CD4-positive, alpha-beta T cell (primary cell): Measurements from ENCODE around the gene EPHB1. TPM values are rescaled to one million over a fixed set of nuclear protein-coding genes. Genes with fewer than 3 reads are reported as not detected.

Experiments used
- ATAC-seq: fragments of 200-7000 bp; cut with Tn5 transposase; one replicate; pipeline ENCODE4 v1.10.0; 2022; ENCODE audit warnings: mild to moderate bottlenecking; ENCODE audit not compliant: poor library complexity
- CTCF ChIA-PET: fragments of 350-600 bp; sonication (Branson Sonifier 250); formaldehyde crosslinking; loops from one replicate; lab custom pipeline; 2021; ENCODE audit warnings: antibody characterized with exemption, inconsistent platforms; lab: Charles Lee
- POLR2A ChIA-PET: fragments of 350-600 bp; sonication (Branson Sonifier 250); formaldehyde crosslinking; loops from one replicate; lab custom pipeline; 2021; ENCODE audit warnings: antibody characterized with exemption, inconsistent platforms; lab: Charles Lee
- DNase-seq, 14 experiments: peaks; one replicate each; pipeline ENCODE4 v3.0.0-alpha.2; 2013 to 2020; ENCODE audit warnings: mixed read lengths in 2 of 14
- H3K27ac ChIP-seq, 2 donors: one replicate each; pipeline versions ENCODE4 v1.5.1 to v1.7.0; 2013; ENCODE audit warnings: low read length in 2 of 2, low read depth in 1 of 2, mild to moderate bottlenecking in 1 of 2
- H3K27me3 ChIP-seq, 2 experiments: 1 replicate in 1 of 2; 2 replicates in 1 of 2; pipeline versions ENCODE4 v1.6.1 to v1.7.0; 2013; ENCODE audit warnings: low read length in 2 of 2, control low read depth in 1 of 2, mild to moderate bottlenecking in 1 of 2, moderate library complexity in 1 of 2; ENCODE audit not compliant: insufficient read depth in 2 of 2, control insufficient read depth in 1 of 2
- H3K36me3 ChIP-seq: one replicate; pipeline ENCODE4 v1.6.1; 2013; ENCODE audit warnings: low read length, control low read depth; ENCODE audit not compliant: insufficient read depth
- H3K4me1 ChIP-seq: one replicate; pipeline ENCODE4 v1.6.1; 2013; ENCODE audit warnings: low read length, control low read depth; ENCODE audit not compliant: insufficient read depth
- H3K4me3 ChIP-seq: one replicate; pipeline ENCODE4 v1.5.1; 2013; ENCODE audit warnings: mild to moderate bottlenecking, low read length, moderate library complexity
- H3K9me3 ChIP-seq, 2 experiments: 1 replicate in 1 of 2; 2 replicates in 1 of 2; pipeline versions ENCODE4 v1.6.1 to v1.7.0; 2013; ENCODE audit warnings: low read length in 2 of 2, mild to moderate bottlenecking in 2 of 2, control low read depth in 1 of 2, moderate library complexity in 1 of 2; ENCODE audit not compliant: control insufficient read depth in 1 of 2, insufficient read depth in 1 of 2
- H3K27ac Mint-ChIP-seq: one replicate; pipeline ENCODE4 v1.8.0; 2020; ENCODE audit warnings: mixed read lengths
- H3K27me3 Mint-ChIP-seq: one replicate; pipeline ENCODE4 v1.8.0; 2021; ENCODE audit warnings: mixed read lengths
- H3K36me3 Mint-ChIP-seq: one replicate; pipeline ENCODE4 v1.8.0; 2021; ENCODE audit warnings: low read depth, mixed read lengths
- H3K4me1 Mint-ChIP-seq: one replicate; pipeline ENCODE4 v1.8.0; 2021; ENCODE audit warnings: low read depth, mixed read lengths
- H3K4me3 Mint-ChIP-seq: one replicate; pipeline ENCODE4 v1.8.0; 2020; ENCODE audit warnings: mild to moderate bottlenecking, mixed read lengths
- H3K9me3 Mint-ChIP-seq: one replicate; pipeline ENCODE4 v1.8.0; 2020; ENCODE audit warnings: mixed read lengths
- intact Hi-C, 2 experiments: fragments of 100-400 bp; cut with DNase I in 1 of 2; cut with micrococcal nuclease in 1 of 2; formaldehyde crosslinking; loops; one replicate each; pipeline versions ENCODE4 v1.15.1 to v1.9.0; 2023 to 2025; cut with DNase I, micrococcal nuclease
- total RNA-seq, 174 experiments: library from RNA in 2 of 174; stranded (reverse) in 2 of 174; gene quantifications; one replicate each; pipeline ENCODE4 v1.2.3 and lab custom pipeline; 2021 to 2026
- TF ChIP-seq, protein P1 (sequence below): fragments of 200-600 bp; IDR thresholded peaks from one replicate; pipeline ENCODE4 v1.8.0; 2022; ENCODE audit warnings: antibody characterized with exemption, mild to moderate bottlenecking

Gene EPHB1
- total RNA-seq, 2 experiments from 2014 or later, result 0.08 to 0.49 TPM

DNA sequence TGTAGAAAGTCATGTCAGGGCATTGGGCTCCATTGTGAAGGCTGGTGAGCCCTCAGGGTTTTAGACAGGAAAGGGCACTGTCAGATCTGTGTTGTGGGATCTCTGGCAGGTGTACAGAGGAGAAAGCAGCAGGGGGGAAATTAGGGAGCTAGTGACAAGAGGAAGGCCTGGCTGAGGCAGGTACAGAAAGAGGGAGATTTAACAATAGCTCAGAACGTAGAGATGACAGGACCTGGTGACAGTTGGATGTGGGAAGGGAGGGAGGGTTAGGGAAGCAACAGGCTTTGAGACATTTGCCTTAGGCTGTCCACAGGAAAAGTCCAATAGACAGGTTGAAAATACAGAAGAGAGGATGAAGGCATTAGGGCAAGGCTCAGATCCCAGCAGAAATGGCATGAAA is 288.1 kb downstream of the EPHB1 start:
- no peak overlapping the region for H3K27ac Mint-ChIP-seq
- Histone ChIP-seq H3K27ac (no peak overlapping the region), H3K4me1 (no peaks in the 10 kb centered on the region), H3K4me3 (no peak overlapping the region), H3K27me3 (no peaks in the 10 kb centered on the region), H3K9me3 (peaks cover 0 to 5% of the 10 kb centered on the region in 2 experiments), H3K36me3 (no peaks in the 10 kb centered on the region)
- H3K4me3 Mint-ChIP-seq, result no peak overlapping the region
- H3K27me3 Mint-ChIP-seq, result no peaks in the 10 kb centered on the region
- ChIA-PET POLR2A (no interaction called here), CTCF (no interaction called here)
- H3K9me3 Mint-ChIP-seq, result no peaks in the 10 kb centered on the region
- no peak for ATAC-seq
- intact Hi-C loops, result no loop called here
- no peaks in the 10 kb centered on the region for H3K36me3 Mint-ChIP-seq
- DNase-seq, result no peak
- TF ChIP-seq, protein P1, sequence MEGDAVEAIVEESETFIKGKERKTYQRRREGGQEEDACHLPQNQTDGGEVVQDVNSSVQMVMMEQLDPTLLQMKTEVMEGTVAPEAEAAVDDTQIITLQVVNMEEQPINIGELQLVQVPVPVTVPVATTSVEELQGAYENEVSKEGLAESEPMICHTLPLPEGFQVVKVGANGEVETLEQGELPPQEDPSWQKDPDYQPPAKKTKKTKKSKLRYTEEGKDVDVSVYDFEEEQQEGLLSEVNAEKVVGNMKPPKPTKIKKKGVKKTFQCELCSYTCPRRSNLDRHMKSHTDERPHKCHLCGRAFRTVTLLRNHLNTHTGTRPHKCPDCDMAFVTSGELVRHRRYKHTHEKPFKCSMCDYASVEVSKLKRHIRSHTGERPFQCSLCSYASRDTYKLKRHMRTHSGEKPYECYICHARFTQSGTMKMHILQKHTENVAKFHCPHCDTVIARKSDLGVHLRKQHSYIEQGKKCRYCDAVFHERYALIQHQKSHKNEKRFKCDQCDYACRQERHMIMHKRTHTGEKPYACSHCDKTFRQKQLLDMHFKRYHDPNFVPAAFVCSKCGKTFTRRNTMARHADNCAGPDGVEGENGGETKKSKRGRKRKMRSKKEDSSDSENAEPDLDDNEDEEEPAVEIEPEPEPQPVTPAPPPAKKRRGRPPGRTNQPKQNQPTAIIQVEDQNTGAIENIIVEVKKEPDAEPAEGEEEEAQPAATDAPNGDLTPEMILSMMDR, result no peak
- no peaks in the 10 kb centered on the region for H3K4me1 Mint-ChIP-seq

DNA sequence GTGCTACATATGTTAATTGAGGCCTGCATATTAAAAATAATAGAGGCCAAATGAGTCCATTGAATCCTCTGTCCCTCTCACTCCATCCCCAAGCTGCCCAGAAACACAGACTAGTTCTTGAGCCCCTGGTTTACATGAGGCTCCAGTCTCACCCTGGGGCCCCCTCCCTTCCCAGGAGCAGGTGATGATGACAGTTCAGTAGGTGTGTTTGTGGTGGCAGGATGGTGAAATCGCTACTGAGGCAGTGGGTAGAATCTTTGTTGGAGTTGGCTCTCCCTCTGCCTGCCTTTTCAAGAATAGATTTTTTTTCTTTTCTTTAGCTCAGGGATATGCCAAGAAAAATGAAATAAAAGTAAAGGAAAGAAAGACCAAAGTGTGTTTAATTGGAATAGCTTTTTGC is 288.7 kb downstream of the EPHB1 start:
- no peak for DNase-seq
- POLR2A ChIA-PET, result no interaction called here
- TF ChIP-seq, protein P1, result no peak
- Mint-ChIP-seq H3K27ac (no peak overlapping the region), H3K27me3 (no peaks in the 10 kb centered on the region), H3K4me3 (no peak overlapping the region), H3K9me3 (no peaks in the 10 kb centered on the region), H3K4me1 (no peaks in the 10 kb centered on the region), H3K36me3 (no peaks in the 10 kb centered on the region)
- no peaks in the 10 kb centered on the region for H3K36me3 ChIP-seq
- H3K27me3 ChIP-seq, result no peaks in the 10 kb centered on the region
- peaks cover 0 to 5% of the 10 kb centered on the region in 2 experiments for H3K9me3 ChIP-seq
- intact Hi-C loops, result no loop called here
- ATAC-seq, result no peak
- no peak overlapping the region for H3K4me3 ChIP-seq
- no peak overlapping the region for H3K27ac ChIP-seq
- CTCF ChIA-PET, result no interaction called here
- no peaks in the 10 kb centered on the region for H3K4me1 ChIP-seq

DNA sequence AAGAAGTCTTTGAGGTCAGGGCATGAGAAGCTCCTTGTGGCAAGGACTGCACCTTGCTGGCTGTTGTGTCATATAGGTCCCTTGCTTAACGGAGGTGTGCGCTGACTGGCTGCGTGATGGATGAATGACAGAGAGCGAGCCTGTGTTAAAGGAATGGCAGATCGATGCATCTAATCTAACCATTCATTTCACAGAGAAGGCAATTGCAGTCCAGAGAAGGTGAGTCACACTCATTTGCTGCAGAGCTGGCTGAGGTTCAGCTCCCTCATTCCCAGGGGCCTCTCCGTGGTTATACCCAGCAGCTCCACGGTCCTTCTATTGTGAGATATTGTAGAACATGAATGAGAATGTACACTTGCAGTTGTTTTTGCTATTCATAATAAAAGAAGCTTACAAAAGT is 289.3 kb downstream of the EPHB1 start:
- Mint-ChIP-seq H3K27me3 (no peaks in the 10 kb centered on the region), H3K27ac (no peak overlapping the region), H3K9me3 (no peaks in the 10 kb centered on the region), H3K4me3 (no peak overlapping the region), H3K4me1 (no peaks in the 10 kb centered on the region), H3K36me3 (no peaks in the 10 kb centered on the region)
- no peak overlapping the region for H3K27ac ChIP-seq
- no peak overlapping the region for H3K4me3 ChIP-seq
- POLR2A ChIA-PET, result no interaction called here
- no peak for DNase-seq
- TF ChIP-seq, protein P1, result no peak
- CTCF ChIA-PET, result no interaction called here
- no peak for ATAC-seq
- no peaks in the 10 kb centered on the region for H3K4me1 ChIP-seq
- H3K36me3 ChIP-seq, result no peaks in the 10 kb centered on the region
- intact Hi-C loops, result no loop called here
- no peaks in the 10 kb centered on the region for H3K27me3 ChIP-seq
- peaks cover 0 to 5% of the 10 kb centered on the region in 2 experiments for H3K9me3 ChIP-seq
